Neural cell (in vitro differentiated cells): ENCODE results near the gene VWF. TPM values are rescaled to one million over a fixed set of nuclear protein-coding genes. Genes with fewer than 3 reads are reported as not detected.
A peak's percentile ranks its signal among the peaks of the same experiment; 100 is the strongest.

Experiments used
- H2AFZ ChIP-seq: fragments of 200-600, 300-800 bp; sonication (generic), shearing (Covaris generic); 2 replicates; pipeline ENCODE4 v1.6.0; 2014; ENCODE audit warnings: low read depth, mild to moderate bottlenecking, antibody characterized with exemption, low read length, moderate library complexity
- H3F3A ChIP-seq: fragments of 200-600 bp; shearing (Covaris generic); 2 replicates; pipeline ENCODE4 v1.6.1; 2016; ENCODE audit warnings: mild to moderate bottlenecking, moderate library complexity, mixed read lengths, antibody characterized with exemption, low read length; ENCODE audit not compliant: insufficient read depth, poor library complexity, severe bottlenecking
- H3K27ac ChIP-seq: fragments of 200-600, 300-800 bp; sonication (generic), shearing (Covaris generic); 2 replicates; pipeline ENCODE4 v1.5.1; 2014; ENCODE audit warnings: mild to moderate bottlenecking, low read length, moderate library complexity
- H3K27me3 ChIP-seq: fragments of 300-800, 200-600 bp; sonication (generic), shearing (Covaris generic); 2 replicates; pipeline ENCODE4 v1.6.0; 2014; ENCODE audit warnings: mild to moderate bottlenecking, low read depth, low read length, moderate library complexity; ENCODE audit not compliant: insufficient read depth
- H3K36me3 ChIP-seq: fragments of 300-800, 200-600 bp; sonication (generic), shearing (Covaris generic); 2 replicates; pipeline ENCODE4 v1.5.1; 2014; ENCODE audit warnings: mild to moderate bottlenecking, antibody characterized with exemption, low read length, moderate library complexity; ENCODE audit not compliant: insufficient read depth
- H3K4me2 ChIP-seq: fragments of 300-800, 200-600 bp; sonication (generic), shearing (Covaris generic); 2 replicates; pipeline ENCODE4 v1.6.0; 2014; ENCODE audit warnings: mild to moderate bottlenecking, low read length
- H3K4me3 ChIP-seq: fragments of 300-800, 200-600 bp; sonication (generic), shearing (Covaris generic); 2 replicates; pipeline ENCODE4 v1.5.1; 2014; ENCODE audit warnings: mild to moderate bottlenecking, low read length, moderate library complexity
- H3K79me2 ChIP-seq: fragments of 200-600 bp; shearing (Covaris generic); replicated peaks from 2 replicates; pipeline ENCODE4 v1.6.0; 2014; ENCODE audit warnings: mild to moderate bottlenecking, low read length, moderate library complexity; ENCODE audit not compliant: insufficient read depth
- H3K9ac ChIP-seq: fragments of 300-800, 200-600 bp; sonication (generic), shearing (Covaris generic); 2 replicates; pipeline ENCODE4 v1.6.1; 2016; ENCODE audit warnings: mild to moderate bottlenecking, low read length, mixed read lengths
- H3K9me2 ChIP-seq: fragments of 200-600 bp; shearing (Covaris generic); 2 replicates; pipeline ENCODE4 v1.6.1; 2016; ENCODE audit warnings: mild to moderate bottlenecking, low read length, mixed read lengths; ENCODE audit not compliant: insufficient read depth
- H3K9me3 ChIP-seq: fragments of 200-600, 300-800 bp; sonication (generic), shearing (Covaris generic); 2 replicates; pipeline ENCODE4 v1.6.1; 2016; ENCODE audit warnings: mild to moderate bottlenecking, mixed run types, low read length, moderate library complexity, mixed read lengths
- H4K20me1 ChIP-seq: fragments of 200-600 bp; shearing (Covaris generic); 2 replicates; pipeline ENCODE4 v1.6.1; 2016; ENCODE audit warnings: mild to moderate bottlenecking, mixed run types; ENCODE audit not compliant: insufficient read depth
- EP300 ChIP-seq: fragments of 450-650 bp; conservative IDR thresholded peaks from 2 replicates; pipeline ENCODE4 v1.6.1; 2014; ENCODE audit warnings: antibody characterized with exemption, mild to moderate bottlenecking, moderate library complexity; ENCODE audit not compliant: poor library complexity, severe bottlenecking
- EZH2 ChIP-seq: fragments of 200-600, 300-800 bp; shearing (Covaris generic), sonication (generic); IDR thresholded peaks from 2 replicates; pipeline ENCODE4 v1.6.1; 2014; ENCODE audit warnings: antibody characterized with exemption, low read length, borderline replicate concordance, mild to moderate bottlenecking; ENCODE audit not compliant: insufficient read depth, poor library complexity, severe bottlenecking
- MXI1 ChIP-seq: fragments of 450-650 bp; conservative IDR thresholded peaks from 2 replicates; pipeline ENCODE4 v1.6.1; 2014; ENCODE audit warnings: antibody characterized with exemption, mild to moderate bottlenecking; ENCODE audit not compliant: poor library complexity, severe bottlenecking
- POLR2AphosphoS5 ChIP-seq: IDR thresholded peaks from 2 replicates; pipeline ENCODE4 v1.6.1; 2012
- RAD21 ChIP-seq: fragments of 450-650 bp; conservative IDR thresholded peaks from 2 replicates; pipeline ENCODE4 v1.6.1; 2014; ENCODE audit warnings: antibody characterized with exemption, mild to moderate bottlenecking, moderate library complexity
- SMC3 ChIP-seq: fragments of 450-650 bp; conservative IDR thresholded peaks from 2 replicates; pipeline ENCODE4 v1.6.1; 2014; ENCODE audit warnings: antibody characterized with exemption, mild to moderate bottlenecking, moderate library complexity; ENCODE audit not compliant: poor library complexity
- TAF1 ChIP-seq: IDR thresholded peaks from 2 replicates; pipeline ENCODE4 v1.6.1; 2012; ENCODE audit warnings: low read depth
- polyA plus RNA-seq: library from polyadenylated mRNA; depleted of rRNA; stranded (reverse); fragments of >200 nt; gene quantifications from 2 replicates; pipeline ENCODE4 v1.2.3, GENCODE V29; 2014
- TF ChIP-seq, protein P1 (sequence below): IDR thresholded peaks from 2 replicates; pipeline ENCODE4 v1.6.1; 2012; ENCODE audit warnings: borderline replicate concordance
- TF ChIP-seq, protein P2 (sequence below): fragments of 450-650 bp; IDR thresholded peaks from 2 replicates; pipeline ENCODE4 v1.5.1; 2014; ENCODE audit warnings: antibody characterized with exemption, mild to moderate bottlenecking, moderate library complexity; ENCODE audit not compliant: poor library complexity, severe bottlenecking

Gene VWF
- polyA plus RNA-seq, 1 donor from 2014 or later: not detected

DNA sequence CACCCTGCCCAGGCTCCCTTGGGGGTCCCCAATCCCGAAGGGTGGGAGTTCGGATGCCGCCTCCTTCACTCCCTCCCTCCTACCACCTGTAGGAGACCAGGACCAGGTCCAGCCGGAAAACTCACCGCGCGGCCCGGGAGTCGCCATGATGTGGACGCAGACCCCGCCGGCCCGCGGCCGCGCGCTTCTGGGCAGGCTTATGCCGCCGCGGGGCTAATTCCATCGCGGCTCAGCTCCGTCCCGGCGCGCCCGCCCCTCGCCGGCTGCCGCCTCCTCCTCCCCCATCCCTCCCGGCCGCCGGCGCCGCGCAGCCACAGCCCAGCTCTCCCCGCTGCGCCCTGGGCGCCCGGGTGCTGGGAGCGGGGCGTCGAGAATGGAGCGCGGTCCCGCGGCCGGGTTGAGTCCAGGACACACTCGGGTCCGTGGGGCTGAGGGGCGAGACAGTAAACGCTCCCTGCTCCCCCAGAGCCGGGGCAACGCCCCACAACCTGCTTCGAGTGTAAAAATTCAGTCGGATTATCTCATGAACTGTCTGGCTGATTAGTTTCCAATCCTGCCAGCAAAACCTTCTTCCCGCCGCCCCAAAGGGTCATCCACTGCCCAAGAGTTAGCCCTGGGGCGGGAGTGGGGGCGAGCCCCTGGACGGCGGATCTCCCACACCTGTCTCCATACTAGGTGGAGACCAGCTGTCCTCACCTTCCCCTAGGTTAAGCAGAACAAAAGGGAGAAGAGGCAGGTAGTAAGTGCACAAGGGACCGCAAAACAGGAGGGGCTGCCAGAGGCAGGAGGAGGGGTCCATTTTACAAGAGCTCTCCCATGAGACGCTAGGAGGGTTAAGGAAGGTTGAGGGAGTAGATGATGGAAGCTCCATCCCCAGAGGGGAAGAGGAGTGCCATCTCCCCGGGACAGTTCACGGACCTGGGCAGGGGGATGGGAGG is 179.1 kb downstream of the VWF start, which contains the start of gene ANO2:
Gene ANO2 (minus strand): TSS at position 189 of the 938 bp plus-strand sequence. CDS start 42 bp downstream, at position 147.
- Histone ChIP-seq H3K36me3 (no peaks in the 10 kb centered on the region), H3K9me3 (no peaks in the 10 kb centered on the region), H3F3A (no peaks in the 10 kb centered on the region), H3K4me3 (peak within 1 kb of the TSS; percentile 71), H3K9me2 (no peaks in the 10 kb centered on the region), H3K79me2 (no peaks in the 10 kb centered on the region), H3K27me3 (peaks cover 15% of the 10 kb centered on the region), H3K27ac (no peak within 1 kb of the TSS), H4K20me1 (no peaks in the 10 kb centered on the region), H3K4me2 (peak within 1 kb of the TSS; percentile 22), H3K9ac (peak within 1 kb of the TSS; percentile 57), H2AFZ (no peak within 1 kb of the TSS)
- TF ChIP-seq, protein P1, sequence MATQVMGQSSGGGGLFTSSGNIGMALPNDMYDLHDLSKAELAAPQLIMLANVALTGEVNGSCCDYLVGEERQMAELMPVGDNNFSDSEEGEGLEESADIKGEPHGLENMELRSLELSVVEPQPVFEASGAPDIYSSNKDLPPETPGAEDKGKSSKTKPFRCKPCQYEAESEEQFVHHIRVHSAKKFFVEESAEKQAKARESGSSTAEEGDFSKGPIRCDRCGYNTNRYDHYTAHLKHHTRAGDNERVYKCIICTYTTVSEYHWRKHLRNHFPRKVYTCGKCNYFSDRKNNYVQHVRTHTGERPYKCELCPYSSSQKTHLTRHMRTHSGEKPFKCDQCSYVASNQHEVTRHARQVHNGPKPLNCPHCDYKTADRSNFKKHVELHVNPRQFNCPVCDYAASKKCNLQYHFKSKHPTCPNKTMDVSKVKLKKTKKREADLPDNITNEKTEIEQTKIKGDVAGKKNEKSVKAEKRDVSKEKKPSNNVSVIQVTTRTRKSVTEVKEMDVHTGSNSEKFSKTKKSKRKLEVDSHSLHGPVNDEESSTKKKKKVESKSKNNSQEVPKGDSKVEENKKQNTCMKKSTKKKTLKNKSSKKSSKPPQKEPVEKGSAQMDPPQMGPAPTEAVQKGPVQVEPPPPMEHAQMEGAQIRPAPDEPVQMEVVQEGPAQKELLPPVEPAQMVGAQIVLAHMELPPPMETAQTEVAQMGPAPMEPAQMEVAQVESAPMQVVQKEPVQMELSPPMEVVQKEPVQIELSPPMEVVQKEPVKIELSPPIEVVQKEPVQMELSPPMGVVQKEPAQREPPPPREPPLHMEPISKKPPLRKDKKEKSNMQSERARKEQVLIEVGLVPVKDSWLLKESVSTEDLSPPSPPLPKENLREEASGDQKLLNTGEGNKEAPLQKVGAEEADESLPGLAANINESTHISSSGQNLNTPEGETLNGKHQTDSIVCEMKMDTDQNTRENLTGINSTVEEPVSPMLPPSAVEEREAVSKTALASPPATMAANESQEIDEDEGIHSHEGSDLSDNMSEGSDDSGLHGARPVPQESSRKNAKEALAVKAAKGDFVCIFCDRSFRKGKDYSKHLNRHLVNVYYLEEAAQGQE: peak; percentile 28
- TF ChIP-seq MXI1 (no peak), TAF1 (peak; percentile 60), POLR2AphosphoS5 (no peak), EZH2 (no peak), RAD21 (peak; percentile 23), EP300 (peak; percentile 35), SMC3 (no peak)
- TF ChIP-seq, protein P2, sequence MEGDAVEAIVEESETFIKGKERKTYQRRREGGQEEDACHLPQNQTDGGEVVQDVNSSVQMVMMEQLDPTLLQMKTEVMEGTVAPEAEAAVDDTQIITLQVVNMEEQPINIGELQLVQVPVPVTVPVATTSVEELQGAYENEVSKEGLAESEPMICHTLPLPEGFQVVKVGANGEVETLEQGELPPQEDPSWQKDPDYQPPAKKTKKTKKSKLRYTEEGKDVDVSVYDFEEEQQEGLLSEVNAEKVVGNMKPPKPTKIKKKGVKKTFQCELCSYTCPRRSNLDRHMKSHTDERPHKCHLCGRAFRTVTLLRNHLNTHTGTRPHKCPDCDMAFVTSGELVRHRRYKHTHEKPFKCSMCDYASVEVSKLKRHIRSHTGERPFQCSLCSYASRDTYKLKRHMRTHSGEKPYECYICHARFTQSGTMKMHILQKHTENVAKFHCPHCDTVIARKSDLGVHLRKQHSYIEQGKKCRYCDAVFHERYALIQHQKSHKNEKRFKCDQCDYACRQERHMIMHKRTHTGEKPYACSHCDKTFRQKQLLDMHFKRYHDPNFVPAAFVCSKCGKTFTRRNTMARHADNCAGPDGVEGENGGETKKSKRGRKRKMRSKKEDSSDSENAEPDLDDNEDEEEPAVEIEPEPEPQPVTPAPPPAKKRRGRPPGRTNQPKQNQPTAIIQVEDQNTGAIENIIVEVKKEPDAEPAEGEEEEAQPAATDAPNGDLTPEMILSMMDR: no peak

DNA sequence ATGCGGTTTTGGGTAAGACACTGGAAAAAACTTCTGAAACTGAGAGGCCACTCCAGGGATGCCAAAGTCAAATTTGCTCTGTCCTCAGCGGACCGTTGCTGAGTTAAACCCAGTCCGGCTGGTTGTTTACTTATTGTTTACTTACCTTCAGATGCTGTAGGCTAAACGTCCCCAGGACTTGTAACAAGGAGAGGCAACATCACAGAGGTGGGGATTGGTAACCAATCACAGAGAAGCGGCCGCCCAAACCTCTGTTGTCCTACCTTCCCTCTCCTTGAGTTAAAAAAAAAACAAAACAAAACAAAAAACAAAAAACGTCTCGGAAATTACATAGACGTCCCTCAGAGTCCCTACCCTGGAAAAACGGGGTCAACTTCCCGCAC is 179.8 kb downstream of the VWF start:
- Histone ChIP-seq H2AFZ (no peak overlapping the region), H3K9me2 (no peaks in the 10 kb centered on the region)

More for the DNA sequence above, 179.8 kb downstream of the VWF start:
- Histone ChIP-seq H3K36me3 (no peaks in the 10 kb centered on the region), H3K79me2 (no peaks in the 10 kb centered on the region), H3K9ac (peak overlapping the region; percentile 57), H3K4me2 (peak overlapping the region; percentile 22), H3K27me3 (peaks cover 15% of the 10 kb centered on the region), H3K4me3 (peak overlapping the region; percentile 71), H3K9me3 (no peaks in the 10 kb centered on the region), H3K27ac (no peak overlapping the region), H3F3A (no peaks in the 10 kb centered on the region), H4K20me1 (no peaks in the 10 kb centered on the region)
- TF ChIP-seq SMC3 (no peak), EZH2 (no peak), EP300 (no peak), RAD21 (no peak), MXI1 (no peak), TAF1 (no peak), POLR2AphosphoS5 (no peak)
- TF ChIP-seq, protein P1: no peak
- TF ChIP-seq, protein P2: no peak
